A673 (cell line): ENCODE measurements around the gene PPFIA2.

ENCODE experiments used
- EZH2 ChIP-seq: fragments of 200-600 bp; sonication (generic); IDR thresholded peaks from 2 replicates; pipeline ENCODE4 v1.6.1; 2017; ENCODE audit warnings: borderline replicate concordance, low read depth, mild to moderate bottlenecking, mixed read lengths, antibody characterized with exemption, low read length; ENCODE audit not compliant: poor library complexity, severe bottlenecking
- TF ChIP-seq, protein P1 (sequence below): fragments of 300-800, 200-600 bp; sonication (generic); conservative IDR thresholded peaks from 2 replicates; pipeline ENCODE4 v1.5.1; 2017; ENCODE audit warnings: low read depth, mild to moderate bottlenecking, antibody characterized with exemption, low read length, moderate library complexity, mixed read lengths

DNA sequence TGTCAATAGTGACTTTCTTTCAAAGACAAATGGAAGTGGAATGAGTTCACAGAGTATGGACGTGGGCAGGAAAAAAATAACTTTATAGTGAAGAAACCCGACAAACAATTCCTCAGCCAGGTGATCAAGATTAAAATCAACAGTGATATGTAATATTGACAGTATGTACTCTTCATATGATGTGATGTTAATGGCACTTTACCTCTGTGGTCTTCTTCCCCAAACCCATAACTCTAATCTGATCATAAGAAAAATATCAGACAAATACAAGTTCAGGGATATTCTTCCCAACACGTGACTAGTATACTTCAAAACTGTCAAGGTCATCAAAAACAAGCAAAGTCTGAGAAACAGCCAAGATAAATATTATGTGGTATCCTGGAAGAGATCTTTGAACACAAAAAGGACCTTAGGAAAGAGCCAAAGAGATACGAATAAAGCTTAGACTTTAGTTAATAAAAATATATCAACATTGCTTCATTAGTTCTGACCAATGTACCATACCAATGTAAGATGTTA, 215.5 kb downstream of the PPFIA2 start:
- TF ChIP-seq, protein P1, sequence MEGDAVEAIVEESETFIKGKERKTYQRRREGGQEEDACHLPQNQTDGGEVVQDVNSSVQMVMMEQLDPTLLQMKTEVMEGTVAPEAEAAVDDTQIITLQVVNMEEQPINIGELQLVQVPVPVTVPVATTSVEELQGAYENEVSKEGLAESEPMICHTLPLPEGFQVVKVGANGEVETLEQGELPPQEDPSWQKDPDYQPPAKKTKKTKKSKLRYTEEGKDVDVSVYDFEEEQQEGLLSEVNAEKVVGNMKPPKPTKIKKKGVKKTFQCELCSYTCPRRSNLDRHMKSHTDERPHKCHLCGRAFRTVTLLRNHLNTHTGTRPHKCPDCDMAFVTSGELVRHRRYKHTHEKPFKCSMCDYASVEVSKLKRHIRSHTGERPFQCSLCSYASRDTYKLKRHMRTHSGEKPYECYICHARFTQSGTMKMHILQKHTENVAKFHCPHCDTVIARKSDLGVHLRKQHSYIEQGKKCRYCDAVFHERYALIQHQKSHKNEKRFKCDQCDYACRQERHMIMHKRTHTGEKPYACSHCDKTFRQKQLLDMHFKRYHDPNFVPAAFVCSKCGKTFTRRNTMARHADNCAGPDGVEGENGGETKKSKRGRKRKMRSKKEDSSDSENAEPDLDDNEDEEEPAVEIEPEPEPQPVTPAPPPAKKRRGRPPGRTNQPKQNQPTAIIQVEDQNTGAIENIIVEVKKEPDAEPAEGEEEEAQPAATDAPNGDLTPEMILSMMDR: no peak
- no peak for TF ChIP-seq EZH2
